ENCODE data around the gene CTAG1A. TPM values are rescaled to one million over a fixed set of nuclear protein-coding genes. Genes with fewer than 3 reads are reported as not detected.

The CTAG1A gene
- total RNA-seq, 1 experiment from 2014 or later, result not detected

DNA sequence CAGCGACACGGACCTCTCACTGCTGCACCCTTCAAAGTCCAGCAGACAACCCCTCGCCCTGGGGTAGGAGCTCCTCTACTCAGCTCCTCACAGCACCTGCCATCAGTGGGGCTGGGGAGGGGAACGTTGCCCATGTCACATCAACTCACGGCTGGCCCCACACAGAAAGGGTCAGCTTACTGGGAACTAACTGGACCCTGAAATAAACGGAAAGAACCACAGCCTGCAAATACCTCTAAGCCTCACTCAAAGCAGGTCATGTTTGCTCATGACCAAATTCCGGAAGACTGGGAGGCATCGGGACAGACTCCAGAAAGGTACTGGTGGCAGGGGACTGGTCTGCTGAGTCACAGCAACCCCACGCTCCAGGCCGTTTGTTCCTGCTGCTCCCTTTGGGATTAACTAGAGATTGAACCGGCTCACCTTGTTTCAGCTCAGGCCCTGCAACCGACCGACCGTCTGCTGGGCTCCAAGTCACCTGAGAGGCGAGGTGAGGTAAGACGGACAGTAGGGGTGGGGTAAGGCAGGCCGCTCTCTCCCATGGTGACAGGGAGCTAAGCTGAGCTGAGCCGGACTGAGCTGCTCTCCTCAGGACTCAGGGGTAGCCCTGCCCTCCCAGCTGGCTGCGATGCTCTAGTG, 43.9 kb upstream of the CTAG1A start:
- no TSS peak for BruUV-seq (replicated peaks)
- DNase-seq (ENCODE audit: low spot score), result no peak
- ChIA-PET CTCF (no interaction called here), POLR2A (ENCODE audit: low non-redundant PET) (no interaction called here)
- Histone ChIP-seq H3K9me3 (ENCODE audit: low read depth, low read length, poor library complexity, severe bottlenecking) (no peaks in the 10 kb centered on the region), H3K36me3 (ENCODE audit: insufficient read depth, low read length, poor library complexity, severe bottlenecking) (peaks cover 9% of the 10 kb centered on the region), H3K4me1 (ENCODE audit: insufficient read depth, low read length, poor library complexity, severe bottlenecking) (peaks cover 20% of the 10 kb centered on the region), H3K4me3 (ENCODE audit: low read depth, low read length, poor library complexity, severe bottlenecking) (no peak overlapping the region), H3K27me3 (replicated peaks; ENCODE audit: insufficient read depth, low read depth, low read length, poor library complexity) (no peaks in the 10 kb centered on the region), H3K27ac (ENCODE audit: low read depth, low read length, poor library complexity, severe bottlenecking) (peak overlapping the region; percentile 80)
- TF ChIP-seq EZH2 (IDR thresholded peaks at IDR 0.05; ENCODE audit: borderline replicate concordance, low read depth, low read length, poor library complexity, severe bottlenecking) (no peak), CTCF (conservative IDR thresholded peaks at IDR 0.05; ENCODE audit: low read depth, low read length) (no peak)
- intact Hi-C loops (cut with micrococcal nuclease; ENCODE audit: unreplicated experiment), result loop anchor here (10.0 kb wide), 1 partner anchor 204 kb away; no protein-coding TSS in a partner anchor

- ChIA-PET CTCF (interaction anchor here (0.6 kb wide), 2 partner anchors 168 to 609 kb away, joined by 3 read pairs; no protein-coding TSS in a partner anchor), POLR2A (ENCODE audit: low non-redundant PET) (no interaction called here)
- no peaks in the 10 kb centered on the region for H3K27me3 ChIP-seq (replicated peaks; ENCODE audit: insufficient read depth, low read depth, low read length, poor library complexity)
- H3K27ac ChIP-seq (ENCODE audit: low read depth, low read length, poor library complexity, severe bottlenecking), result peak overlapping the region; percentile 80
- H3K36me3 ChIP-seq (ENCODE audit: insufficient read depth, low read length, poor library complexity, severe bottlenecking), result peaks cover 9% of the 10 kb centered on the region
- H3K4me3 ChIP-seq (ENCODE audit: low read depth, low read length, poor library complexity, severe bottlenecking), result no peak overlapping the region
- peaks cover 23% of the 10 kb centered on the region for H3K4me1 ChIP-seq (ENCODE audit: insufficient read depth, low read length, poor library complexity, severe bottlenecking)
- H3K9me3 ChIP-seq (ENCODE audit: low read depth, low read length, poor library complexity, severe bottlenecking), result no peaks in the 10 kb centered on the region
- no TSS peak for BruUV-seq (replicated peaks)
- TF ChIP-seq CTCF (conservative IDR thresholded peaks at IDR 0.05; ENCODE audit: low read depth, low read length) (no peak), EZH2 (IDR thresholded peaks at IDR 0.05; ENCODE audit: borderline replicate concordance, low read depth, low read length, poor library complexity, severe bottlenecking) (no peak)
- no peak for DNase-seq (ENCODE audit: low spot score)
- intact Hi-C loops (cut with micrococcal nuclease; ENCODE audit: unreplicated experiment), result loop anchor here (10.0 kb wide), 1 partner anchor 203 kb away; no protein-coding TSS in a partner anchor
These were observed 43.4 kb upstream of the CTAG1A start for GRCh38 chrX:154541589-154541895.

- ChIA-PET POLR2A (ENCODE audit: low non-redundant PET) (no interaction called here), CTCF (interaction anchor here (0.6 kb wide), 2 partner anchors 169 to 610 kb away, joined by 3 read pairs; no protein-coding TSS in a partner anchor)
- peaks cover 23% of the 10 kb centered on the region for H3K4me1 ChIP-seq (ENCODE audit: insufficient read depth, low read length, poor library complexity, severe bottlenecking)
- peaks cover 9% of the 10 kb centered on the region for H3K36me3 ChIP-seq (ENCODE audit: insufficient read depth, low read length, poor library complexity, severe bottlenecking)
- H3K4me3 ChIP-seq (ENCODE audit: low read depth, low read length, poor library complexity, severe bottlenecking), result no peak overlapping the region
- no TSS peak for BruUV-seq (replicated peaks)
- intact Hi-C loops (cut with micrococcal nuclease; ENCODE audit: unreplicated experiment), result loop anchor here (10.0 kb wide), 1 partner anchor 203 kb away; no protein-coding TSS in a partner anchor
- H3K27ac ChIP-seq (ENCODE audit: low read depth, low read length, poor library complexity, severe bottlenecking), result peak overlapping the region; percentile 80
- H3K27me3 ChIP-seq (replicated peaks; ENCODE audit: insufficient read depth, low read depth, low read length, poor library complexity), result no peaks in the 10 kb centered on the region
- DNase-seq (ENCODE audit: low spot score), result peak; percentile 86
- TF ChIP-seq EZH2 (IDR thresholded peaks at IDR 0.05; ENCODE audit: borderline replicate concordance, low read depth, low read length, poor library complexity, severe bottlenecking) (no peak), CTCF (conservative IDR thresholded peaks at IDR 0.05; ENCODE audit: low read depth, low read length) (no peak)
- no peaks in the 10 kb centered on the region for H3K9me3 ChIP-seq (ENCODE audit: low read depth, low read length, poor library complexity, severe bottlenecking)
These were observed 42.8 kb upstream of the CTAG1A start for GRCh38 chrX:154541896-154542722.

Measured in A673 (cell line).